HEK293T (cell line): ENCODE results near the gene PLXNA3.

ENCODE experiments used
- BHLHE40 ChIP-seq: fragments of 450-650 bp; IDR thresholded peaks from 2 replicates; pipeline ENCODE4 v1.6.1; 2016; ENCODE audit warnings: mild to moderate bottlenecking, moderate library complexity, borderline replicate concordance
- CTBP1 ChIP-seq: fragments of 450-650 bp; IDR thresholded peaks from 2 replicates; pipeline ENCODE4 v1.6.1; 2016; ENCODE audit warnings: borderline replicate concordance
- FOXM1 ChIP-seq: fragments of 450-650 bp; IDR thresholded peaks from 2 replicates; pipeline ENCODE4 v1.6.1; 2017; ENCODE audit warnings: mild to moderate bottlenecking, borderline replicate concordance
- HDGF ChIP-seq: fragments of 450-650 bp; IDR thresholded peaks from 2 replicates; pipeline ENCODE4 v1.6.1; 2017; ENCODE audit warnings: antibody characterized with exemption, borderline replicate concordance
- L3MBTL2 ChIP-seq: fragments of 450-650 bp; conservative IDR thresholded peaks from 2 replicates; pipeline ENCODE4 v1.6.1; 2016; ENCODE audit warnings: mild to moderate bottlenecking
- NFRKB ChIP-seq: fragments of 450-650 bp; IDR thresholded peaks from 2 replicates; pipeline ENCODE4 v1.6.1; 2016; ENCODE audit warnings: mild to moderate bottlenecking, moderate library complexity
- SP1 ChIP-seq: fragments of 450-650 bp; IDR thresholded peaks from 2 replicates; pipeline ENCODE4 v1.6.1; 2017
- SUZ12 ChIP-seq: fragments of 450-650 bp; IDR thresholded peaks from 2 replicates; pipeline ENCODE4 v1.6.1; 2016; ENCODE audit warnings: mild to moderate bottlenecking
- ZNF384 ChIP-seq: fragments of 450-650 bp; IDR thresholded peaks from 2 replicates; pipeline ENCODE4 v1.6.1; 2016

DNA sequence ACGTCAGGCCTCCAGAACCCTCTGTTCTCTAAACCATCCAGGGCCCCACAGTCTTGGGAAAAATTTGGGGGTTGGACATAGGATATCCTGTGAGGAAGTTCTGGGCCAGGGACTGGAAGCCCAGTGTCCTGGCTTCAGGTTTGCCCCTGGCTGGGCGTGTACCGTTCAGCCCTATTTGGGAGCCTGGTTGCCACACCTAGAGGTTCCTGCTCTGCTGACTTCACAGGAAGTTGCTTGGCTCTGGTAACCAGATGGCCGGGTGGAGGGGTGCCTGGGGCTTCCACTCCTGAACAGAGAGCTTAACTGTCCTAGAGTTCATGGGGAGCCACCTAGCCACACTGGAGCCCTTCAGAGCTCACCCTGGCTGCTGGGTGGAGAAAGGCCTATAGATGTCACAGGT is 45.6 kb upstream of the PLXNA3 start:
- TF ChIP-seq L3MBTL2, result no peak
- no peak for TF ChIP-seq SUZ12
- no peak for TF ChIP-seq HDGF
- TF ChIP-seq ZNF384, result no peak
- TF ChIP-seq FOXM1, result no peak
- no peak for TF ChIP-seq CTBP1
- TF ChIP-seq NFRKB, result no peak
- no peak for TF ChIP-seq BHLHE40
- TF ChIP-seq SP1, result no peak
